Testis (tissue), 2 donors: Measurements from ENCODE around the gene RABGAP1L.

Experiments used
- CTCF ChIP-seq, 3 experiments: fragments of 450-650 bp in 2 of 3; fragments of 200-600 bp in 1 of 3; sonication (generic) in 1 of 3; IDR thresholded peaks; one replicate each; pipeline ENCODE4 v1.5.1; 2016 to 2019; ENCODE audit warnings: antibody characterized with exemption in 3 of 3, mild to moderate bottlenecking in 2 of 3, moderate library complexity in 1 of 3
- POLR2A ChIP-seq: fragments of 450-650 bp; IDR thresholded peaks from one replicate; pipeline ENCODE4 v1.6.1; 2017; ENCODE audit warnings: antibody characterized with exemption, mild to moderate bottlenecking, moderate library complexity

GRCh38 chr1:174399211-174399610 is 239.9 kb downstream of the RABGAP1L start:
- TF ChIP-seq CTCF (IDR thresholded peaks at IDR 0.05) (no peak), POLR2A (no peak)
